22Rv1 (cell line): ENCODE measurements around the gene GIGYF1.

ENCODE experiments used
- H3K27ac ChIP-seq: fragments of 450-650 bp; 2 replicates; pipeline ENCODE4 v1.5.1; 2017
- CTCF ChIP-seq: fragments of 450-650 bp; IDR thresholded peaks from 2 replicates; pipeline ENCODE4 v1.5.1; 2017; ENCODE audit warnings: mild to moderate bottlenecking
- ZFX ChIP-seq: fragments of 450-650 bp; IDR thresholded peaks from 2 replicates; pipeline ENCODE4 v1.6.1; 2017; ENCODE audit warnings: antibody characterized with exemption, borderline replicate concordance

GIGYF1 gene

GRCh38 chr7:100694098-100694745, at the start of gene GIGYF1:
Gene GIGYF1, minus strand, starts transcription at chr7:100694250. Its CDS starts 6,012 bp downstream, at chr7:100688238.
- peak within 1 kb of the TSS; percentile 81 for H3K27ac ChIP-seq
- TF ChIP-seq CTCF (no peak), ZFX (no peak)

DNA sequence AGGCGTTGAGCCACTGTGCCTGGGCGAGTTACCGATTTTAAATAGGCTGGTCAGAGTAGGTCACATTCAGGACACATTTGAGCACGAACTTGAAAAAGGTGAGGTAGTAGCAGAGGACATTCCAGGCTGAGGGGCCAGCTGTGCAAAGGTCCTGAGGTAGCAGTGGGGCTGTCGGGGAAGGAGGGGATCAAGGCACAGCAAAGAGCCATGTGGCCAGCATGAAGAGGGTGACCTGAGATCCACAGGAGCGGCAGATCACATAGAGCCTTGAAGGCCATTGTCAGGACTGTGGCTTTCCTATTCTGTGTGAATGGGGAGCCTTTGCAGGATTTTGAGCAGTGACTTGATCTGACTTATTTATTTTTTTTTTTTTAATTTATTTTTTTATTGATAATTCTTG, 45.9 kb upstream of the GIGYF1 start:
- H3K27ac ChIP-seq, result no peak overlapping the region
- TF ChIP-seq ZFX, result no peak
- no peak for TF ChIP-seq CTCF

- H3K27ac ChIP-seq, result no peak overlapping the region
These were observed 42.6 kb upstream of the GIGYF1 start for GRCh38 chr7:100736671-100737070.

DNA sequence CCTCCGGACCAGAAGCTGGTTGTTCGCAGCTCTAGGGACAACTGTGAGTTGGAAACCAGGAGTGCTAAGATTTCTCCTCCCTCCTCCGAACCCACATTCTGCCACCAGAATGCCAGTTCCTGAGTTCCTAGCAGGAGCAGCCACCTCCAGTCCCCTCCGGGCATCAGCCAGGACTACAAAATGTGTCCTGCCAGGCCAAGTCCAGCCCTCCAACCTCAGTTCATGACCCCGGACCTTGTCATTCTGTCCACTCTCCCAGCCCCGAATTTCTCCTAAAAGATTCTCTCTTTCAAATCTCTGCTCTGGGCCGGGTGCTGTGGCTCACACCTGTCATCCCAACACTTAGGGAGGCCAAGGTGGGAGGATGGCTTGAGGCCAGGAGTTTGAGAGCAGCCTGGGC, 41.7 kb upstream of the GIGYF1 start:
- H3K27ac ChIP-seq, result no peak overlapping the region
- TF ChIP-seq CTCF, result no peak

More at GRCh38 chr7:100736671-100737070, 42.6 kb upstream of the GIGYF1 start:
- no peak for TF ChIP-seq CTCF
- TF ChIP-seq ZFX, result no peak

- no peak overlapping the region for H3K27ac ChIP-seq
- no peak for TF ChIP-seq ZFX
- no peak for TF ChIP-seq CTCF
These were observed 38.0 kb upstream of the GIGYF1 start for GRCh38 chr7:100731937-100732636.

- no peak overlapping the region for H3K27ac ChIP-seq
- TF ChIP-seq ZFX (no peak), CTCF (no peak)
These were observed 36.2 kb upstream of the GIGYF1 start for GRCh38 chr7:100730136-100730800.

DNA sequence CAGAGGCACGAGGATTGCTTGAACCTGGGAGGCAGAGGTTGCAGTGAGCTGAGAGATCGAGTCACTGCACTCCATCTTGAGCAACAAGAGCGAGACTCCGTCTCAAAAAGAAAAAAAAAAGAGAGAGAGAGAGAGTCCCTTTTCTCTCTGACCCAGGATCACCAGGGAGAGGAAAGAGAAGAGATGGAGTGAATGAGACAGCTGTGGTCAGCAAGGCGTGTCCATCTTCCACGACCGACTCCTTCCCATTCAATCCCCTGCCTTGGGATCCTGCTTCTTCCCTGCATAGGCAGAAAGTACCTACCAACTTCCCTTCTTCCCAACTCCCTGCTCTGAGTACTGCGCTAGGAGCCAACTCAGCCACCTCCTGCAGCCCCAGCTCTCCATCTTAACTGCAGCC, 34.1 kb upstream of the GIGYF1 start:
- no peak overlapping the region for H3K27ac ChIP-seq
- TF ChIP-seq ZFX, result no peak
- no peak for TF ChIP-seq CTCF
